ENCODE measurements around the gene KIRREL3. TPM values are rescaled to one million over a fixed set of nuclear protein-coding genes. Genes with fewer than 3 reads are reported as not detected.
"Not testable (repeated sequence)": the region's sequence is repeated elsewhere in the genome, so short reads cannot be mapped to it uniquely, and the experiment has no call there.

The KIRREL3 gene
- total RNA-seq, 2 experiments from 2014 or later = not detected

DNA sequence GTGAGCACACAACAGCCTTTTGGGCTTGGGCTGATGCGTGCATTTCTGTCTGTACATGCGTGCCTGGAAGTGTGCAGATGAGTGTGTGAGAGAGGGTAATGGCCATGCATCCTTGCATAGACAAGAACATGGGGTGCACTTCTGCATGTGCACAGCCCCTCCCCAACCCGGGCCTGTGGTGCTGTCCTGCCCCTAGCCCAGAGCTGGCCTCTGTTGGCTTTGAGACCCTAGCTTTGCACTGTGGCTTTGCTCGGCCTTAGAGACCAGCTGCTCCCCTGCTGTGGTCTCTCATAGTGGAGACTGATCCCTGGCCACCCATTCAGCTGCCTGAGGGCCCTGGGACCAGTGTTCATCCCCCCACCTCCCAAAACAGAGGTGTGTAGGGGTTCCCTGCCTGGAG, 619.7 kb downstream of the KIRREL3 start:
- TF ChIP-seq, protein P1, sequence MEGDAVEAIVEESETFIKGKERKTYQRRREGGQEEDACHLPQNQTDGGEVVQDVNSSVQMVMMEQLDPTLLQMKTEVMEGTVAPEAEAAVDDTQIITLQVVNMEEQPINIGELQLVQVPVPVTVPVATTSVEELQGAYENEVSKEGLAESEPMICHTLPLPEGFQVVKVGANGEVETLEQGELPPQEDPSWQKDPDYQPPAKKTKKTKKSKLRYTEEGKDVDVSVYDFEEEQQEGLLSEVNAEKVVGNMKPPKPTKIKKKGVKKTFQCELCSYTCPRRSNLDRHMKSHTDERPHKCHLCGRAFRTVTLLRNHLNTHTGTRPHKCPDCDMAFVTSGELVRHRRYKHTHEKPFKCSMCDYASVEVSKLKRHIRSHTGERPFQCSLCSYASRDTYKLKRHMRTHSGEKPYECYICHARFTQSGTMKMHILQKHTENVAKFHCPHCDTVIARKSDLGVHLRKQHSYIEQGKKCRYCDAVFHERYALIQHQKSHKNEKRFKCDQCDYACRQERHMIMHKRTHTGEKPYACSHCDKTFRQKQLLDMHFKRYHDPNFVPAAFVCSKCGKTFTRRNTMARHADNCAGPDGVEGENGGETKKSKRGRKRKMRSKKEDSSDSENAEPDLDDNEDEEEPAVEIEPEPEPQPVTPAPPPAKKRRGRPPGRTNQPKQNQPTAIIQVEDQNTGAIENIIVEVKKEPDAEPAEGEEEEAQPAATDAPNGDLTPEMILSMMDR (IDR thresholded peaks at IDR 0.05) = no peak
- Histone ChIP-seq H3K27ac (ENCODE audit: low read depth in 1 of 2, low read length in 2 of 2) (no peak overlapping the region), H3K9me3 (ENCODE audit: control insufficient read depth in 1 of 2, insufficient read depth in 1 of 2, low read length in 2 of 2) (no peaks in the 10 kb centered on the region), H3K27me3 (ENCODE audit: control insufficient read depth in 1 of 2, insufficient read depth in 2 of 2, low read length in 2 of 2) (no peaks in the 10 kb centered on the region), H3K4me3 (ENCODE audit: low read length) (no peak overlapping the region), H3K4me1 (ENCODE audit: insufficient read depth, low read length) (no peaks in the 10 kb centered on the region), H3K36me3 (ENCODE audit: insufficient read depth, low read length) (no peaks in the 10 kb centered on the region)
- H3K4me1 Mint-ChIP-seq (ENCODE audit: low read depth) = no peaks in the 10 kb centered on the region
- ChIA-PET POLR2A (no interaction called here), CTCF (no interaction called here)
- H3K27ac Mint-ChIP-seq = no peak overlapping the region
- intact Hi-C loops (cut with DNase I, micrococcal nuclease) = no loop called here
- no peaks in the 10 kb centered on the region for H3K27me3 Mint-ChIP-seq
- no peak overlapping the region for H3K4me3 Mint-ChIP-seq
- ATAC-seq (ENCODE audit: poor library complexity) (no peak), DNase-seq (no peak)
- H3K9me3 Mint-ChIP-seq = no peaks in the 10 kb centered on the region
- no peaks in the 10 kb centered on the region for H3K36me3 Mint-ChIP-seq (ENCODE audit: low read depth)

DNA sequence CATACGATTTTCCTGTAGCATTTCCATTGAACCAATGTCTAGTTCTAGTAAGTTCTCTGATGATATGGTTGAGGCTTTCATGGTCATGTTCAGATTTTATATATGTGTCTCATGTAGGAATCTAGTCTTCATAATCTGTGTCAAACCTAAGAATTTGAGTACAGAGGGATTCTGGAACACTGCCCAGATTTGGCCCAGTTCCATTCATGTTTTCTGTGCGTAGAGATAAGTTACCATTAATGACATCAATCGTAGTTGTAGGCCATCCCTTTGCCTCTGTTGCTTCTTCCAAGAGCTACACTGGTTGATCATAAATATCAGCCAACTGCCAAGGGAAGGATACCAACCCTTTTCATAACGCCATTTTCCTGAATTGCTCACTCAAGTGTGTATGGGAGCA, 621.8 kb downstream of the KIRREL3 start:
- H3K9me3 ChIP-seq (ENCODE audit: control insufficient read depth in 1 of 2, insufficient read depth in 1 of 2, low read length in 2 of 2) = no peaks in the 10 kb centered on the region
- Mint-ChIP-seq H3K27me3 (no peaks in the 10 kb centered on the region), H3K27ac (no peak overlapping the region), H3K4me1 (ENCODE audit: low read depth) (no peaks in the 10 kb centered on the region), H3K4me3 (no peak overlapping the region), H3K36me3 (ENCODE audit: low read depth) (no peaks in the 10 kb centered on the region), H3K9me3 (no peaks in the 10 kb centered on the region)
- DNase-seq (no peak), ATAC-seq (ENCODE audit: poor library complexity) (no peak)
- ChIA-PET CTCF (no interaction called here), POLR2A (no interaction called here)
- no peak overlapping the region for H3K4me3 ChIP-seq (ENCODE audit: low read length)
- H3K27me3 ChIP-seq (ENCODE audit: control insufficient read depth in 1 of 2, insufficient read depth in 2 of 2, low read length in 2 of 2) = no peaks in the 10 kb centered on the region
- TF ChIP-seq, protein P1 (IDR thresholded peaks at IDR 0.05) = no peak
- H3K27ac ChIP-seq (ENCODE audit: low read depth in 1 of 2, low read length in 2 of 2) = no peak overlapping the region
- intact Hi-C loops (cut with DNase I, micrococcal nuclease) = no loop called here
- no peaks in the 10 kb centered on the region for H3K4me1 ChIP-seq (ENCODE audit: insufficient read depth, low read length)
- no peaks in the 10 kb centered on the region for H3K36me3 ChIP-seq (ENCODE audit: insufficient read depth, low read length)

DNA sequence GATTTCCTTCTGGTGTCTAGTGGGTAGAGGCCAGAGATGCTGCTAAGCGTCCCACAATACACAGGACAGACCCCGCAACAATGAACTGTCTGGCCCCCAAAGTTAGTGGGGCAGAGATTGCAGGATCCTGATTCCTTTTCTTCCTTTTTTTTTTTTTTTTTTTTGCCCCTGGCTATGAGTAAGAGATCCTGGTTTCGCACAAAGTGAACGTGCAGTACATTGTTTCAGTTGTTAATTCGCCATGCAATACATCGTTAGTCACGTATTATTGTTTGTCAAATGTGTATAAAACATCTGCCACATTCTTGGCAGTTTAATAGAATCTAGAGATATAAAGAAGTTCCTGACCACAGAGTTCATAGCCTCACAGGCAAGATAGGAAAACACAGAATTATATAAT, 624.8 kb downstream of the KIRREL3 start:
- H3K4me1 ChIP-seq (ENCODE audit: insufficient read depth, low read length) = no peaks in the 10 kb centered on the region
- H3K36me3 ChIP-seq (ENCODE audit: insufficient read depth, low read length) = no peaks in the 10 kb centered on the region
- DNase-seq (no peak), ATAC-seq (ENCODE audit: poor library complexity) (no peak)
- Mint-ChIP-seq H3K4me1 (ENCODE audit: low read depth) (no peaks in the 10 kb centered on the region), H3K4me3 (no peak overlapping the region), H3K27ac (no peak overlapping the region), H3K36me3 (ENCODE audit: low read depth) (no peaks in the 10 kb centered on the region), H3K27me3 (no peaks in the 10 kb centered on the region), H3K9me3 (no peaks in the 10 kb centered on the region)
- TF ChIP-seq, protein P1 (IDR thresholded peaks at IDR 0.05) = no peak
- no peak overlapping the region for H3K4me3 ChIP-seq (ENCODE audit: low read length)
- H3K27ac ChIP-seq (ENCODE audit: low read depth in 1 of 2, low read length in 2 of 2) = no peak overlapping the region
- intact Hi-C loops (cut with DNase I, micrococcal nuclease) = no loop called here
- POLR2A ChIA-PET = no interaction called here
- CTCF ChIA-PET = no interaction called here
- no peaks in the 10 kb centered on the region for H3K27me3 ChIP-seq (ENCODE audit: control insufficient read depth in 1 of 2, insufficient read depth in 2 of 2, low read length in 2 of 2)
- no peaks in the 10 kb centered on the region for H3K9me3 ChIP-seq (ENCODE audit: control insufficient read depth in 1 of 2, insufficient read depth in 1 of 2, low read length in 2 of 2)

DNA sequence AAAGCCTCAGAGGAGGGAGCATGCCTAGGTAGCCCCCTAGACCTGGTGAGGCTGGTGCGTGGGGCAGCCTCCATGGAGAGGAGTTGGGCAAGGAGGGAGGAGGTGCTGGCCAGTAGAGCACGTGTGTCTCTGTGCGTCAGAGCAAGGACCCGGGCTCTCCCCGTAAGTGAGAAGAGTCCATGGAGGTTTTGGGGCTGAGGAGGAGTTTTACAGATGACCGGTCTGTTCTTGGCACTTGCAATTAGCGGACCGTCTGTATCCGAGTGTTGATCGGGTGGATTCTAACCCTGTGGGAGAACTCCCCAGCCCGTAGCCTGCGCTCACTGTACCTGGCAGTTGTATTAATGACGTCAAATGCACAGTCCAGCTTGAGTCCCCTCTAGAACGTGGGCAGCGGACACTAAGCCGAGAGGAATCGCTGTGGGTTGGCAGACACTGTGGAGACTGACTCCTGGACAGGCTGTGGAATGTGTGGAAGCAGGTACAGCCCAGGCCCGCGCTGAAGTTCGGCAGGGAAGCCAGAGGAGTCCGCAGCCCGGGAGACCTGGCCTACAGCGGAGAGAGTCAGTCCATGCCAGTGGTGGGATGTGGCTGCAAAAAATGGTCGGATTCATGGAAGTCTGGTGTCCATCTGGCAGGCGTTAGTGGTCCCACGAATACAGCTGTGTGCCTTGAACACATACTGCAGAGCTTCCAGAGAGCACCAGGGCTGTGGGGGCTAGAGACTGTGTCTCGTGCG, 625.8 kb downstream of the KIRREL3 start:
- H3K27me3 ChIP-seq (ENCODE audit: control insufficient read depth in 1 of 2, insufficient read depth in 2 of 2, low read length in 2 of 2); DNase-seq; H3K4me3 ChIP-seq (ENCODE audit: low read length); H3K4me1 Mint-ChIP-seq (ENCODE audit: low read depth); H3K36me3 ChIP-seq (ENCODE audit: insufficient read depth, low read length); CTCF ChIA-PET; H3K27ac ChIP-seq (ENCODE audit: low read depth in 1 of 2, low read length in 2 of 2); H3K4me1 ChIP-seq (ENCODE audit: insufficient read depth, low read length); H3K9me3 ChIP-seq (ENCODE audit: control insufficient read depth in 1 of 2, insufficient read depth in 1 of 2, low read length in 2 of 2); H3K27ac Mint-ChIP-seq; H3K9me3 Mint-ChIP-seq; H3K27me3 Mint-ChIP-seq; POLR2A ChIA-PET; H3K4me3 Mint-ChIP-seq; H3K36me3 Mint-ChIP-seq (ENCODE audit: low read depth); ATAC-seq (ENCODE audit: poor library complexity); intact Hi-C loops (cut with DNase I, micrococcal nuclease): not testable (repeated sequence)

DNA sequence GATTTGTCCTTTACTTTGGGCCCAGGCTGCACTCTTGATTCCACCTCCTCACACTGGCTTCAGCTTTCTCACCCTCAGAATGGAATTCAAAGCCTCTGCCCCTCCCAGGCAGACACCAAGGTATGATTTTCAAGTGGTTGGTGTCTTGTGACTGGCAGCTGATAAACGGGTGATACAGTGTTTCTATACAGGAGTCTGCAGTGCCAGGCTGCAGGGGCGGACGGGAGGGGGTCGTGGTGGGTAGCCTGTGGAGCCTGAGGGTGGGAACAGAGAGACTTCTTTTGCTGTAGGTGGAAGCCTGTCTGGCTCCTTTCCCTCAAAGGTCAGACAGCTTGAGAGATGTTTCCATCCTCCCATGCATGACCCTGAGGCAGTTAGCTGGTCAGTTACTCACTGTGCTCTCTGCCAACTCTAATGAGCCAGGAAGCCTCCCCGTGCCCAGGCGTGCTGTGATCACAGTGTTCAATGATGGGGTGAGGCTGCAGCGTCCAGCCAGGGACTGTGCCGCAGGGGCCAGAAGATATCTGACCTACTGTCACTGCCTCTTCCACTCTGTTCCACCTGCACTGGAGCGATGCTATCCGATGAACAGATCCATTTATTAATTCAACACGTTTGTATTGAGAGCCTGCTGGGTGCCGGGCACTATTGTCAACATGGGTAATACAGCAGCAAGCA, 627.0 kb downstream of the KIRREL3 start:
- H3K27me3 Mint-ChIP-seq; H3K36me3 Mint-ChIP-seq (ENCODE audit: low read depth); H3K27ac Mint-ChIP-seq; H3K4me3 Mint-ChIP-seq; H3K4me1 ChIP-seq (ENCODE audit: insufficient read depth, low read length); H3K27me3 ChIP-seq (ENCODE audit: control insufficient read depth in 1 of 2, insufficient read depth in 2 of 2, low read length in 2 of 2); H3K36me3 ChIP-seq (ENCODE audit: insufficient read depth, low read length); H3K9me3 ChIP-seq (ENCODE audit: control insufficient read depth in 1 of 2, insufficient read depth in 1 of 2, low read length in 2 of 2); CTCF ChIA-PET; POLR2A ChIA-PET; DNase-seq; ATAC-seq (ENCODE audit: poor library complexity); intact Hi-C loops (cut with DNase I, micrococcal nuclease); H3K27ac ChIP-seq (ENCODE audit: low read depth in 1 of 2, low read length in 2 of 2); H3K4me3 ChIP-seq (ENCODE audit: low read length); H3K9me3 Mint-ChIP-seq; H3K4me1 Mint-ChIP-seq (ENCODE audit: low read depth): not testable (repeated sequence)

Measured in CD4-positive, alpha-beta T cell (primary cell).